Caco-2 (cell line): ENCODE results near the gene PNPLA3. TPM values are rescaled to one million over a fixed set of nuclear protein-coding genes. Genes with fewer than 3 reads are reported as not detected.

Experiments
- BruUV-seq: library from RNA; stranded (reverse); fragments of 400-500 nt; replicated peaks from 2 replicates; lab custom pipeline; 2021; lab: Mats Ljungman, UMichigan
- CTCF ChIA-PET: fragments of 300-600 bp; sonication (Branson Sonifier 250); formaldehyde crosslinking; loops from one replicate; lab custom pipeline; 2022; ENCODE audit warnings: antibody characterized with exemption; lab: Charles Lee
- POLR2A ChIA-PET: fragments of 300-600 bp; sonication (Branson Sonifier 250); formaldehyde crosslinking; loops from one replicate; lab custom pipeline; 2022; ENCODE audit warnings: antibody characterized with exemption; lab: Charles Lee
- DNase-seq, 2 experiments: peaks; one replicate each; pipeline versions ENCODE4 v3.0.0 to v3.0.0-alpha.2; 2020 to 2022
- H3K27me3 ChIP-seq: replicated peaks from 2 replicates; pipeline ENCODE4 v1.6.0; 2011; ENCODE audit warnings: low read length; ENCODE audit not compliant: control insufficient read depth, insufficient read depth
- H3K36me3 ChIP-seq: 2 replicates; pipeline ENCODE4 v1.5.1; 2011; ENCODE audit warnings: low read length; ENCODE audit not compliant: control insufficient read depth, insufficient read depth
- H3K4me1 ChIP-seq: fragments of 250-450 bp; sonication (Bioruptor Pico); 2 replicates; pipeline ENCODE4 v1.5.1; 2020; ENCODE audit warnings: mild to moderate bottlenecking
- H3K4me3 ChIP-seq: 2 replicates; pipeline ENCODE4 v1.5.1; 2011; ENCODE audit warnings: low read depth, mild to moderate bottlenecking, control low read depth, low read length
- H3K9me3 ChIP-seq: fragments of 250-450 bp; sonication (Bioruptor Pico); 2 replicates; pipeline ENCODE4 v1.5.1; 2020; ENCODE audit warnings: mild to moderate bottlenecking, moderate library complexity
- H3K27ac Mint-ChIP-seq: one replicate; pipeline ENCODE4 v1.8.0; 2022; ENCODE audit warnings: mixed read lengths; ENCODE audit not compliant: unreplicated experiment
- H3K27me3 Mint-ChIP-seq: one replicate; pipeline ENCODE4 v1.8.0; 2022; ENCODE audit warnings: mixed read lengths; ENCODE audit not compliant: insufficient read depth, unreplicated experiment
- H3K36me3 Mint-ChIP-seq: one replicate; pipeline ENCODE4 v1.8.0; 2022; ENCODE audit warnings: mild to moderate bottlenecking, mixed read lengths; ENCODE audit not compliant: insufficient read depth, unreplicated experiment
- H3K4me1 Mint-ChIP-seq: one replicate; pipeline ENCODE4 v1.8.0; 2022; ENCODE audit warnings: low read depth, mixed read lengths; ENCODE audit not compliant: unreplicated experiment
- H3K4me3 Mint-ChIP-seq: one replicate; pipeline ENCODE4 v1.8.0; 2022; ENCODE audit warnings: mild to moderate bottlenecking, moderate library complexity, mixed read lengths; ENCODE audit not compliant: unreplicated experiment
- H3K9me3 Mint-ChIP-seq: one replicate; pipeline ENCODE4 v1.8.0; 2022; ENCODE audit warnings: mixed read lengths; ENCODE audit not compliant: unreplicated experiment
- intact Hi-C: fragments of 100-400 bp; cut with micrococcal nuclease; formaldehyde crosslinking; loops from one replicate; pipeline ENCODE4 v1.10.0; 2022; ENCODE audit not compliant: unreplicated experiment
- total RNA-seq: library from RNA; stranded (reverse); gene quantifications from 2 replicates; pipeline ENCODE4 v1.2.3, GENCODE V29; 2022
- TF ChIP-seq, protein P1 (sequence below), 2 experiments: fragments of 200-600 bp in 1 of 2; IDR thresholded peaks; 1 replicate in 1 of 2; 2 replicates in 1 of 2; pipeline versions ENCODE4 v1.5.1 to v1.8.0; 2011 to 2022; ENCODE audit warnings: antibody characterized with exemption in 1 of 2, control low read depth in 1 of 2, inconsistent platforms in 1 of 2, low read depth in 1 of 2, low read length in 1 of 2, mild to moderate bottlenecking in 1 of 2, moderate library complexity in 1 of 2; ENCODE audit not compliant: insufficient read depth in 1 of 2, severe bottlenecking in 1 of 2, unreplicated experiment in 1 of 2

PNPLA3 gene
- total RNA-seq, 1 experiment from 2014 or later: 5.0 TPM

DNA sequence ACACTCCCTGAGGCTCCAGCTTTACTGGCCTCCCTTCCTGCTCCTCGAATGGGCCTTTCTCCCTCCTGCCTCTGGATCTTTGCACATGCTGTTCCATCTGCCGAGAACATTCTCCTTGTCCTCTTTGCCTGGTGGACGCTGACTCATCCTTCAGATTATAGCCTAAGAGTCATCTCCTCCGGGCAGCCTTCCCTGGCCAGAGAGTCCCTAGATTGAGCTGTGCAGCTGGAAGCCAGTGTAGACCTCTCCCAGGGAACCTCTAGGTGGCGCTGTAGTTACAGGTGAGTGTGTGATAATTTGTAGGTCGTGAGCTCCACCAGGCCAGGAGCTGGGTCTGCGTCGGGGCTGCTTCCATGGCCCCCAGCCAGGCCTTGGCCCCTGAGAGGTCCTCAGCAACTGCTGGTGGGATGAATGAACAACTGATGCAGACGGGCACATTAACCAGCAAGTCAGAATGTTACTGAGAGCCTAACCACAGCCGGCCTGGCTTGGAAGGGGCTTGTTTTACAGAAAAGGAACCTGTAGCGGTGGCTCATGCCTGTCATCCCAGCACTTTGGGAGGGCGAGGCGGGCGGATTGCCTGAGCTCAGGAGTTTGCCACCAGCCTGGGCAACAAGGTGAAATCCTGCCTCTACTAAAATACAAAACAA lies 40.5 kb upstream of the PNPLA3 start:
- Mint-ChIP-seq H3K9me3 (no peaks in the 10 kb centered on the region), H3K4me1 (no peaks in the 10 kb centered on the region), H3K36me3 (no peaks in the 10 kb centered on the region), H3K4me3 (no peak overlapping the region), H3K27ac (no peak overlapping the region), H3K27me3 (peaks cover 9% of the 10 kb centered on the region)
- Histone ChIP-seq H3K4me1 (no peaks in the 10 kb centered on the region), H3K27me3 (no peaks in the 10 kb centered on the region), H3K9me3 (no peaks in the 10 kb centered on the region), H3K4me3 (no peak overlapping the region), H3K36me3 (no peaks in the 10 kb centered on the region)
- TF ChIP-seq, protein P1, sequence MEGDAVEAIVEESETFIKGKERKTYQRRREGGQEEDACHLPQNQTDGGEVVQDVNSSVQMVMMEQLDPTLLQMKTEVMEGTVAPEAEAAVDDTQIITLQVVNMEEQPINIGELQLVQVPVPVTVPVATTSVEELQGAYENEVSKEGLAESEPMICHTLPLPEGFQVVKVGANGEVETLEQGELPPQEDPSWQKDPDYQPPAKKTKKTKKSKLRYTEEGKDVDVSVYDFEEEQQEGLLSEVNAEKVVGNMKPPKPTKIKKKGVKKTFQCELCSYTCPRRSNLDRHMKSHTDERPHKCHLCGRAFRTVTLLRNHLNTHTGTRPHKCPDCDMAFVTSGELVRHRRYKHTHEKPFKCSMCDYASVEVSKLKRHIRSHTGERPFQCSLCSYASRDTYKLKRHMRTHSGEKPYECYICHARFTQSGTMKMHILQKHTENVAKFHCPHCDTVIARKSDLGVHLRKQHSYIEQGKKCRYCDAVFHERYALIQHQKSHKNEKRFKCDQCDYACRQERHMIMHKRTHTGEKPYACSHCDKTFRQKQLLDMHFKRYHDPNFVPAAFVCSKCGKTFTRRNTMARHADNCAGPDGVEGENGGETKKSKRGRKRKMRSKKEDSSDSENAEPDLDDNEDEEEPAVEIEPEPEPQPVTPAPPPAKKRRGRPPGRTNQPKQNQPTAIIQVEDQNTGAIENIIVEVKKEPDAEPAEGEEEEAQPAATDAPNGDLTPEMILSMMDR (IDR thresholded peaks at IDR 0.05; ENCODE audit: insufficient read depth in 1 of 2, low read depth in 1 of 2, low read length in 1 of 2, severe bottlenecking in 1 of 2, unreplicated experiment in 1 of 2): peak; percentile 68 to 71
- ChIA-PET CTCF (interaction anchor here (0.6 to 1.8 kb wide), 11 partner anchors 15 to 742 kb away, joined by 3 to 53 read pairs (median 6); partner anchors contain the start of gene PNPLA3), POLR2A (no interaction called here)
- DNase-seq: peak; percentile 64 to 73
- intact Hi-C loops: no loop called here
- no TSS peak for BruUV-seq

DNA sequence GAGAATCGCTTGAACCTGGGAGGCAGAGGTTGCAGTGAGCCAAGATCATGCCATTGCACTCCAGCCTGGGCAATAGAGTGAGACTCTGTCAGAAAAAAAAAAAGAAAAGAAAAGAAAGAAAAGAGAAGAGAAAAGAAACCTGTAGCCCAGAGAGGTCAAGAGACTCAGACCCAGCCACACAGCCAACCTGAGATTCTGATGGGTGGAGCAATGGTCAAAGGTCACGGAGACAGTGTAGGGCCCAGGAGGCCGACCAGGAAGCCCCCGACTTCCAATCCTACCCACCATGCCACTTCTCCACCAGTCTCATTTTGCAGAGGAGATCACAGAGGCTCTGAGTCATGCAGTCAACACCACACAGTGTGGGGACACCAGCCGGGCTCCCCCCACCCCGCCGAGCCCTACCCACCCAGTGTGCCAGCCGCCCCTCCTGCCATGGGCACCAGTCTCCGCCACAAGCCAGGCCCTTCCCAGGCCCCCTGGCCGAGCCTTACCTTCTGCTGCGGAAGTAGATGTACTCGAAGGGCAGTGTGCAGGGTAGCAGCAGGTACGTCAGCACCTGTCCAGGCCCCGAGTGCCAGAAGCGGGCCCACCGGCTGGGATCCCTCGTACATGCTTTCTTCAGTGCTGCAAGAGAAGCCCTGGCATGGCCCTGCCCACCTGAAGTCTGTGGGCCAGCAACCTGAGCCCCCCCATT lies 39.7 kb upstream of the PNPLA3 start:
- Histone ChIP-seq H3K4me3 (no peak overlapping the region), H3K27me3 (no peaks in the 10 kb centered on the region), H3K9me3 (no peaks in the 10 kb centered on the region), H3K4me1 (no peaks in the 10 kb centered on the region), H3K36me3 (no peaks in the 10 kb centered on the region)
- Mint-ChIP-seq H3K9me3 (no peaks in the 10 kb centered on the region), H3K4me3 (no peak overlapping the region), H3K36me3 (no peaks in the 10 kb centered on the region), H3K4me1 (no peaks in the 10 kb centered on the region), H3K27me3 (peaks cover 13% of the 10 kb centered on the region), H3K27ac (no peak overlapping the region)
- ChIA-PET CTCF (interaction anchor here (0.7 to 1.8 kb wide), 13 partner anchors 14 to 830 kb away, joined by 3 to 53 read pairs (median 6); partner anchors contain the start of gene PNPLA3), POLR2A (no interaction called here)
- TF ChIP-seq, protein P1 (IDR thresholded peaks at IDR 0.05; ENCODE audit: insufficient read depth in 1 of 2, low read depth in 1 of 2, low read length in 1 of 2, severe bottlenecking in 1 of 2, unreplicated experiment in 1 of 2): no peak
- intact Hi-C loops: no loop called here
- peak in 1 of 2 experiments; percentile 20 for DNase-seq
- no TSS peak for BruUV-seq

DNA sequence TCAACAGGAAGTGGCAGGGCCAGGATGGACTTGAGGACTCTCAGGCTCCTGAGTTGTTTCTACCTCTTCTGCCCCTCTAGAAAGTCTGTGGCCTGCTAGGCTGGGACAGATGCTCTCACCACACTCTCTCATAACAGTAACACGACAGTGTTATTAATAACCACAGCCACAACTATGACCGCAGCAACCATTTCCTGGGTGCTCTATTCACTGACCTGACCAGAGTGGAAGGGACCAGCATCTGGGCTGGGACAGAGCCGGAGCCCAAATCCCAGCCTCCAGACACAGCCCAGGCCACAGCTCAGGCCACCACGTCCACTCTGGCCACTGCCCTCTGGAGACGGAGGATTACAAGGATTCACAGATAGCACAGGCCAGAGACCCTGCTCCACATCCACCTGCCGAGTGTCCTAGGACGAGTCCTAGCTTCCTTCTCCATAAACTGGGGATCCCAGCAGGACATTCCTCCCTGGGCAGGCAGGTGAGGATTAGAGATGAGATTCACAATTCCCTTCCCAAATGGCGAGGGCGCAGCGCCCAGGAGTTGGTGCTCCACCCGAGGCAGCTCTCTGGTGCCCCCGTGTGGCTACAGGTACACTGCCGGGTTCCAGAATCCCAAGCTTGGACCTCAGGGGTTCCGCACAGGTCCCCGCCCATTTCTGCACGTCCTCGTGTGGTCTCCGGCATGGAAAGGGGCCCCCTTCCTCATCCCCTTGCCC lies 38.8 kb upstream of the PNPLA3 start:
- H3K9me3 ChIP-seq: no peaks in the 10 kb centered on the region
- no peaks in the 10 kb centered on the region for H3K4me1 ChIP-seq
- no peak overlapping the region for H3K27ac Mint-ChIP-seq
- peaks cover 17% of the 10 kb centered on the region for H3K27me3 Mint-ChIP-seq
- H3K36me3 Mint-ChIP-seq: no peaks in the 10 kb centered on the region
- H3K4me3 ChIP-seq: no peak overlapping the region
- TF ChIP-seq, protein P1 (IDR thresholded peaks at IDR 0.05; ENCODE audit: insufficient read depth in 1 of 2, low read depth in 1 of 2, low read length in 1 of 2, severe bottlenecking in 1 of 2, unreplicated experiment in 1 of 2): peak; percentile 73 to 84
- no peaks in the 10 kb centered on the region for H3K9me3 Mint-ChIP-seq
- peak; percentile 46 to 65 for DNase-seq
- intact Hi-C loops: loop anchor here (5.0 kb wide), 1 partner anchor 63 kb away; no protein-coding TSS in a partner anchor
- no peaks in the 10 kb centered on the region for H3K27me3 ChIP-seq
- H3K4me1 Mint-ChIP-seq: no peaks in the 10 kb centered on the region
- H3K4me3 Mint-ChIP-seq: no peak overlapping the region
- CTCF ChIA-PET: interaction anchor here (0.5 to 1.3 kb wide), 5 partner anchors 22 to 829 kb away, joined by 3 to 10 read pairs (median 5); no protein-coding TSS in a partner anchor
- no TSS peak for BruUV-seq
- POLR2A ChIA-PET: no interaction called here
- H3K36me3 ChIP-seq: no peaks in the 10 kb centered on the region
